ENCODE results near the gene GTPBP3. TPM values are rescaled to one million over a fixed set of nuclear protein-coding genes. Genes with fewer than 3 reads are reported as not detected.

Gene GTPBP3
- total and polyA plus RNA-seq, 2 of the 13 experiments (the other 11 are each of a cell fraction or from before 2014, with no cell fraction given): 17.5 to 30.0 TPM

DNA sequence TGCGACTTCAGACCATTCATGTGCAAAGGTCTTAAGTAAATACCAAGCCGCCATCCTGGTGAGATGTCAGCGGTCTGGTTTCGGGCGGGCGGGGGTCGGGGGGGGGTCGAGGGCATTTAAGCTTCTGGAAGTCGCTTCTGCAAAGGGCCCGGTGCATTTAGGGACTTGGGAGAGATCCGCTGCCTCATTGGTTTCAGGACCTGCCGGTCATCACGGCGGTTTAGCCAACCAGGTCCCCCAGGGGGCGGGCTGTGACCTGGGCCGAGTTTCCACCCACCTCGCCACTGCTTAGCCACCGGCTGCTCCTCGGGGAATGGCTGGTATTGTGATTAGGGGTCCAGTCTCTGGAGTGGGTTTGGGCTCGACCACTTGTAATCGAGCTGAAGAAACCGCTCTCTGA is 47.9 kb upstream of the GTPBP3 start (continued):
- TF ChIP-seq, protein P1, sequence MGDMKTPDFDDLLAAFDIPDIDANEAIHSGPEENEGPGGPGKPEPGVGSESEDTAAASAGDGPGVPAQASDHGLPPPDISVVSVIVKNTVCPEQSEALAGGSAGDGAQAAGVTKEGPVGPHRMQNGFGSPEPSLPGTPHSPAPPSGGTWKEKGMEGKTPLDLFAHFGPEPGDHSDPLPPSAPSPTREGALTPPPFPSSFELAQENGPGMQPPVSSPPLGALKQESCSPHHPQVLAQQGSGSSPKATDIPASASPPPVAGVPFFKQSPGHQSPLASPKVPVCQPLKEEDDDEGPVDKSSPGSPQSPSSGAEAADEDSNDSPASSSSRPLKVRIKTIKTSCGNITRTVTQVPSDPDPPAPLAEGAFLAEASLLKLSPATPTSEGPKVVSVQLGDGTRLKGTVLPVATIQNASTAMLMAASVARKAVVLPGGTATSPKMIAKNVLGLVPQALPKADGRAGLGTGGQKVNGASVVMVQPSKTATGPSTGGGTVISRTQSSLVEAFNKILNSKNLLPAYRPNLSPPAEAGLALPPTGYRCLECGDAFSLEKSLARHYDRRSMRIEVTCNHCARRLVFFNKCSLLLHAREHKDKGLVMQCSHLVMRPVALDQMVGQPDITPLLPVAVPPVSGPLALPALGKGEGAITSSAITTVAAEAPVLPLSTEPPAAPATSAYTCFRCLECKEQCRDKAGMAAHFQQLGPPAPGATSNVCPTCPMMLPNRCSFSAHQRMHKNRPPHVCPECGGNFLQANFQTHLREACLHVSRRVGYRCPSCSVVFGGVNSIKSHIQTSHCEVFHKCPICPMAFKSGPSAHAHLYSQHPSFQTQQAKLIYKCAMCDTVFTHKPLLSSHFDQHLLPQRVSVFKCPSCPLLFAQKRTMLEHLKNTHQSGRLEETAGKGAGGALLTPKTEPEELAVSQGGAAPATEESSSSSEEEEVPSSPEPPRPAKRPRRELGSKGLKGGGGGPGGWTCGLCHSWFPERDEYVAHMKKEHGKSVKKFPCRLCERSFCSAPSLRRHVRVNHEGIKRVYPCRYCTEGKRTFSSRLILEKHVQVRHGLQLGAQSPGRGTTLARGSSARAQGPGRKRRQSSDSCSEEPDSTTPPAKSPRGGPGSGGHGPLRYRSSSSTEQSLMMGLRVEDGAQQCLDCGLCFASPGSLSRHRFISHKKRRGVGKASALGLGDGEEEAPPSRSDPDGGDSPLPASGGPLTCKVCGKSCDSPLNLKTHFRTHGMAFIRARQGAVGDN (CRISPR knock-in tag; IDR thresholded peaks at IDR 0.05): peak; percentile 21; the same call in 1 of the 2 replicates
- TF ChIP-seq ZNF468 (CRISPR knock-in tag; IDR thresholded peaks at IDR 0.05): no peak
- TF ChIP-seq ZNF234 (CRISPR knock-in tag; conservative IDR thresholded peaks at IDR 0.05): no peak
- no peak for TF ChIP-seq TOE1 (CRISPR knock-in tag; IDR thresholded peaks at IDR 0.05)
- no peak for TF ChIP-seq NR2F2 (IDR thresholded peaks at IDR 0.05; ENCODE audit: borderline replicate concordance, low read depth)
- no peak for TF ChIP-seq KLF11 (CRISPR knock-in tag; IDR thresholded peaks at IDR 0.05)
- no peak for TF ChIP-seq TCF7 (IDR thresholded peaks at IDR 0.05; ENCODE audit: low read depth)
- TF ChIP-seq SRF (IDR thresholded peaks at IDR 0.05; ENCODE audit: low read depth, low read length): no peak
- TF ChIP-seq, protein P2, sequence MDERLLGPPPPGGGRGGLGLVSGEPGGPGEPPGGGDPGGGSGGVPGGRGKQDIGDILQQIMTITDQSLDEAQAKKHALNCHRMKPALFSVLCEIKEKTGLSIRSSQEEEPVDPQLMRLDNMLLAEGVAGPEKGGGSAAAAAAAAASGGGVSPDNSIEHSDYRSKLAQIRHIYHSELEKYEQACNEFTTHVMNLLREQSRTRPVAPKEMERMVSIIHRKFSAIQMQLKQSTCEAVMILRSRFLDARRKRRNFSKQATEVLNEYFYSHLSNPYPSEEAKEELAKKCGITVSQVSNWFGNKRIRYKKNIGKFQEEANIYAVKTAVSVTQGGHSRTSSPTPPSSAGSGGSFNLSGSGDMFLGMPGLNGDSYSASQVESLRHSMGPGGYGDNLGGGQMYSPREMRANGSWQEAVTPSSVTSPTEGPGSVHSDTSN (CRISPR knock-in tag; IDR thresholded peaks at IDR 0.05): peak; percentile 88
- TF ChIP-seq, protein P3, sequence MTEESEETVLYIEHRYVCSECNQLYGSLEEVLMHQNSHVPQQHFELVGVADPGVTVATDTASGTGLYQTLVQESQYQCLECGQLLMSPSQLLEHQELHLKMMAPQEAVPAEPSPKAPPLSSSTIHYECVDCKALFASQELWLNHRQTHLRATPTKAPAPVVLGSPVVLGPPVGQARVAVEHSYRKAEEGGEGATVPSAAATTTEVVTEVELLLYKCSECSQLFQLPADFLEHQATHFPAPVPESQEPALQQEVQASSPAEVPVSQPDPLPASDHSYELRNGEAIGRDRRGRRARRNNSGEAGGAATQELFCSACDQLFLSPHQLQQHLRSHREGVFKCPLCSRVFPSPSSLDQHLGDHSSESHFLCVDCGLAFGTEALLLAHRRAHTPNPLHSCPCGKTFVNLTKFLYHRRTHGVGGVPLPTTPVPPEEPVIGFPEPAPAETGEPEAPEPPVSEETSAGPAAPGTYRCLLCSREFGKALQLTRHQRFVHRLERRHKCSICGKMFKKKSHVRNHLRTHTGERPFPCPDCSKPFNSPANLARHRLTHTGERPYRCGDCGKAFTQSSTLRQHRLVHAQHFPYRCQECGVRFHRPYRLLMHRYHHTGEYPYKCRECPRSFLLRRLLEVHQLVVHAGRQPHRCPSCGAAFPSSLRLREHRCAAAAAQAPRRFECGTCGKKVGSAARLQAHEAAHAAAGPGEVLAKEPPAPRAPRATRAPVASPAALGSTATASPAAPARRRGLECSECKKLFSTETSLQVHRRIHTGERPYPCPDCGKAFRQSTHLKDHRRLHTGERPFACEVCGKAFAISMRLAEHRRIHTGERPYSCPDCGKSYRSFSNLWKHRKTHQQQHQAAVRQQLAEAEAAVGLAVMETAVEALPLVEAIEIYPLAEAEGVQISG (CRISPR knock-in tag; IDR thresholded peaks at IDR 0.05): no peak
- no peak for TF ChIP-seq ZNF879 (CRISPR knock-in tag; IDR thresholded peaks at IDR 0.05)
- TF ChIP-seq ZNF232 (CRISPR knock-in tag; IDR thresholded peaks at IDR 0.05; ENCODE audit: borderline replicate concordance): no peak
- no peak for TF ChIP-seq DMAP1 (CRISPR knock-in tag; IDR thresholded peaks at IDR 0.05)
- TF ChIP-seq, protein P4, sequence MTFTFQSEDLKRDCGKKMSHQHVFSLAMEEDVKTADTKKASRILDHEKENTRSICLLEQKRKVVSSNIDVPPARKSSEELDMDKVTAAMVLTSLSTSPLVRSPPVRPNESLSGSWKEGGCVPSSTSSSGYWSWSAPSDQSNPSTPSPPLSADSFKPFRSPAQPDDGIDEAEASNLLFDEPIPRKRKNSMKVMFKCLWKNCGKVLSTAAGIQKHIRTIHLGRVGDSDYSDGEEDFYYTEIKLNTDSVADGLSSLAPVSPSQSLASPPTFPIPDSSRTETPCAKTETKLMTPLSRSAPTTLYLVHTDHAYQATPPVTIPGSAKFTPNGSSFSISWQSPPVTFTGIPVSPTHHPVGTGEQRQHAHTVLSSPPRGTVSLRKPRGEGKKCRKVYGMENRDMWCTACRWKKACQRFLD (CRISPR knock-in tag; IDR thresholded peaks at IDR 0.05; ENCODE audit: borderline replicate concordance): no peak
- TF ChIP-seq ZNF598 (CRISPR knock-in tag; IDR thresholded peaks at IDR 0.05; ENCODE audit: borderline replicate concordance): no peak
- TF ChIP-seq SP2 (CRISPR knock-in tag; IDR thresholded peaks at IDR 0.05): peak; percentile 88
- TF ChIP-seq ZNF263 (CRISPR knock-in tag; IDR thresholded peaks at IDR 0.05): no peak
- TF ChIP-seq, protein P5, sequence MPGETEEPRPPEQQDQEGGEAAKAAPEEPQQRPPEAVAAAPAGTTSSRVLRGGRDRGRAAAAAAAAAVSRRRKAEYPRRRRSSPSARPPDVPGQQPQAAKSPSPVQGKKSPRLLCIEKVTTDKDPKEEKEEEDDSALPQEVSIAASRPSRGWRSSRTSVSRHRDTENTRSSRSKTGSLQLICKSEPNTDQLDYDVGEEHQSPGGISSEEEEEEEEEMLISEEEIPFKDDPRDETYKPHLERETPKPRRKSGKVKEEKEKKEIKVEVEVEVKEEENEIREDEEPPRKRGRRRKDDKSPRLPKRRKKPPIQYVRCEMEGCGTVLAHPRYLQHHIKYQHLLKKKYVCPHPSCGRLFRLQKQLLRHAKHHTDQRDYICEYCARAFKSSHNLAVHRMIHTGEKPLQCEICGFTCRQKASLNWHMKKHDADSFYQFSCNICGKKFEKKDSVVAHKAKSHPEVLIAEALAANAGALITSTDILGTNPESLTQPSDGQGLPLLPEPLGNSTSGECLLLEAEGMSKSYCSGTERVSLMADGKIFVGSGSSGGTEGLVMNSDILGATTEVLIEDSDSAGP (CRISPR knock-in tag; IDR thresholded peaks at IDR 0.05; ENCODE audit: borderline replicate concordance): no peak
- peak; percentile 86 for TF ChIP-seq NFYB (CRISPR knock-in tag; IDR thresholded peaks at IDR 0.05)
- no peak for TF ChIP-seq ZNF101 (CRISPR knock-in tag; IDR thresholded peaks at IDR 0.05; ENCODE audit: borderline replicate concordance, low read depth)
- no peak for TF ChIP-seq IRX3 (CRISPR knock-in tag; IDR thresholded peaks at IDR 0.05; ENCODE audit: borderline replicate concordance, low read depth)
